Dedifferentiated amniotic fluid mesenchymal stem cell (primary cell): ENCODE data around the gene FBRSL1.

Experiments
- DNase-seq: peaks from one replicate; pipeline ENCODE4 v3.0.0-alpha.2; 2016; ENCODE audit errors: extremely low spot score

The FBRSL1 gene

DNA sequence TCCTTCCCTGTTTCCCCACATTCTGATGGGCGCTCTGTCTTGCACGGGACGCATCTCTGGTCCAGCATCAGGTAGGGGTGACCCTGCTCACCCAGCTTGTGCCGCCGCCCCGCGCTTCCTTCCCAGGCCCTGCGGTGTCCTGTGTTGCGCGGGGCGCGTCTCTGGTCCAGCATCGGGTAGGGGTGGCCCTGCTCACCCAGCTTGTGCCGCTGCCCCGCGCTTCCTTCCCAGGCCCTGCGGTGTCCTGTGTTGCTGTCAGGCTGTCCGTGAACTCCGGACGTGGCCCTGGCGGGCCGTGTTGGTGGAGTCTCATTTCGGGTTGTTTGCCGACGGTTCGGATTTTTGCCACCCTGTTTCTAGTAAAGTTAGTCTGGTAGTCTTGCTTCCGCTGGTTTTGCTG is 6.8 kb downstream of the FBRSL1 start:
- no peak for DNase-seq

DNA sequence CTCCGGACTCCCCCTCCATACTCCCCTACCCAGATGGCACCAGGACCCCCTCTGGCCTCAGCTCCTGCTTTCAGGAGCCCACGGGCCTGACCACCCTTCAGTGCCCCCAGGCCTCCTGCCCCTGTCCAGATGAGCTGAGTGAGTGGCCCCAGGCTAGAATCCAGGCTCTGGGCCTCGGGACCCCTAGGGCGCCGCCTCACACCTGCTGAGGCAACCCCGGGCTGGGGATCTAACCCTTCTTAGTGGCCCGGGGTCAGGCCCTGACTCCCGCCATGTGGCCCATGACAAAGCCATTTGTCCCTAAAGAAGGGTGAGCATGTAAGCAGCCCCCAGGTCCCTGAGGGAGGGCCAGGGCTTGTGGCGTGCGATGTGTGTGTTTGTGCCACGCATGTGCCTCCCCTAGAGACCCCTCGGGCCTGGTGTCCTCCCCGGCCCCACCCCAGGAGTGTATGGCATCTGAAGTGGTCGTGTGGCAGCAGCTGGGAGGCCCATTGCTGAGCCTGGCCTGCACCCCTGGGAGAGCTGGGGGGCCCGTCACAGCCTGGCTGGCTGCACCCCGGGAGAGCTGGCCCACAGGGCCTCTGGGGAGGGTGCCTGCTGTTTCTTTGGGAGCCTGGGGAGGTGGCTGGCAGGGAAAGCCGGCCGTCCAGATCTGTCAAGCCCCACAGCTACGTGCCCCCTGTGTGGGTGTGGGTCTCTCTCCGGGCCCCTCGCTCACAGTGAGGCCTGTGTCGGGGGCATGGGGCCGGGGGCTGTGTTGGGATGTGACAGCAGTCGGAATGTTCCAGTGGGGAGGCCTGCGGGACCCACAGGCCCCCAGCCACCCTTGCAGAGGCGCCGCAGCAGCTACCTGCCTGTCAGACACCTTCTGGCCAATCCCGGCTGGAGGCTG is 7.8 kb downstream of the FBRSL1 start:
- DNase-seq, result no peak

DNA sequence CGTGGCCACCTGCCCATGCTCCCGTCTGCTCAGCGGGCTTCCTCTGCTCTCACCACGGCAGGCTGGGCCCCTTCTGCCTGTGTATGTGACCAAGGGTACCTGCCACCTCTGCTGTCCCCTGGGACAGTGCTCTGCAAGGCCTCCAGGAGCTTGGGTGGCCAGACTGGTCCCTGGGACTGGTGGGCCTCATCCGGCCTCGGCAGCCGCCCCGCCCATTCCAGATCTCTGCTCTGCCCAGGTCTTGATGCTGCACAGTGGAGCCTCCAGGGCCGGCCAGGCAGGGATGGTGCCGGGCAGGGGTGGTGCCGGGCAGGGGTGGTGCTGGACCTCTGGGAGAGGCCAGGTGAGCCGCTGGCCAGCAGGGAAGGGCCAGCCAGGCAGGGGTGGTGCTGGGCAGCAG is 9.0 kb downstream of the FBRSL1 start:
- no peak for DNase-seq

DNA sequence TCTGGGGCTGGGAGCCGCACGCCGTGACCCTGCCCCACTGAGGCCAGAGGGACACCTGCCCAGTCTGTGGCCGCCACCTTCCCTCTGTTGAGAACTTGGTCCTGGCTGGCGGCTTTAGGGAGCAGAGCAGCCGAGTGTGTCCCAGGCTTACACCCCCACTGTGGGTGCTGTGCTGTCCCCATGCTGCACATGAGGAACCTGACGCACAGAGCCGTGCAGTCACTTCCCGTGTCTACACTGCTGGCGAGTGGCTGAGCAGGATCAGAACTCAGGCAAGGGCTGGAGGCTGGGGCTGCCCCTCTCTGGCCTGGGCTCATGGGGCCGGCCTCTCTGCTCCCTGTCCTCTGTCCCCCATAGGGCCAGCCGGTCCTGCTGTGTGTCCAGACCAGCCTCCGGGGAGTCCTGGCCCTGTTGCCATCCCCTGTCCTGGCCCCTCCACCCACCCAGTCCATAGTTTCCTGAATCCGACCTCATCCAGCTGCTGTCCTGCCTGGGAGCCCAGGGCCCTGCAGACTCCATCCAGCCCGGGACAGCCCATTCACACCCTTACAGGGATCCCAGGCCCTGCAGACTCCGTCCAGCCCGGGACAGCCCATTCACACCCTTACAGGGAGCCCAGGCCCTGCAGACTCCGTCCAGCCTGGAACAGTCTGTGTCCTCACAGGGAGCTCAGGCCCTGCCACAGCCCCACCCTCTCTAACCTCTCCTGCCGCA is 10.3 kb downstream of the FBRSL1 start:
- DNase-seq, result no peak

DNA sequence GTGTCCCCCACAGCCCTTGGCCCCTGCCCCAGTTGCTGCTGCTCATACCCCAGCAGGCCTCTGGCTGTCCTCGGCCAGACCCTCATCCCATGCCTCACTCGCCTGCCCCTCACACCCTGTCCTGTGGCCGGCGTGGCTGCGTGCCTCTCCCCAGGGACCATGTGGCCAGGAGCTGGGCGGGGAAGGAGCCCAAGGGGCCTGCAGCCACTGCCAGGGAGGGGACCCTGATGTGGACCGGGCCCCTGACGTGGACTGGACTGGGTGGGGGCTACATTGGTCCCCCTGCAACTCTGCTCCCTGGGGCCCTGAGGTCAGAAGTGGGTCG is 10.9 kb downstream of the FBRSL1 start:
- DNase-seq, result no peak

DNA sequence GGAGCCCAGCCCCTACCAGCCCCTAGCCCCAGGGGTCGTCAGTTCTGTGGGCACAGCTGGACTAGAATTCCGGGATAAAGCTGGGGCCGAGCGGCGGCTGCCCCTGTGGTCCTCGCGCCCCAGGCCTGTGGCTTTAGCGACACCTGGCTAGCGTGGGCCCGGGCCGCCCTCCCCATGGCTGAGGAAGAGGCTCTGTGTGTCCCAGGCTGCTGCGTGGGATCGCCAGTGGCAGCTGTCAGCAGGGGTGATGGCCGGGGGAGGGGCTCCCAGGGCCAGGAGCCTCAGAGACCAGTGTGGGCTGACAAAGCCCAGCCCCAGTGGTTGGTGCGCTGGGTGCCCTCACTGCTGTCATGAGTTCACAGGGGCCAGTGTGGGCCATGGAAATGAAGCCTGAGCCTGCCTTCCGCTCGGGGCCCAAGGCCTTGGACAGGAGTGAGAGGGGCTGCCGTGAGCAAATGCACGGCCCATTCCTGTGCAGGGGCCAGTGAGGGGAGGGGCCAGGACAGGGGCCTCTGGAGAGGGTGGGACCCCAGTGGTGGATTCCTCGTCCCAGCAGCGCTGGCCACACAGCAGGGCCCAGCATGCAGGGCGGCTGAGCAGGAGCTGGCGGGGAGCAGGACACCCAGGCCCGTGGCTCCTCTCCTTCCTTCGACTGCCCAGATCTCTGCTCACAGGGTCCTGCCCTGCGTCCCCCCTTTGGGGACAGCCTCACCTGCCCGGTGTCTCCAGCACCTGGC is 11.4 kb downstream of the FBRSL1 start:
- no peak for DNase-seq

DNA sequence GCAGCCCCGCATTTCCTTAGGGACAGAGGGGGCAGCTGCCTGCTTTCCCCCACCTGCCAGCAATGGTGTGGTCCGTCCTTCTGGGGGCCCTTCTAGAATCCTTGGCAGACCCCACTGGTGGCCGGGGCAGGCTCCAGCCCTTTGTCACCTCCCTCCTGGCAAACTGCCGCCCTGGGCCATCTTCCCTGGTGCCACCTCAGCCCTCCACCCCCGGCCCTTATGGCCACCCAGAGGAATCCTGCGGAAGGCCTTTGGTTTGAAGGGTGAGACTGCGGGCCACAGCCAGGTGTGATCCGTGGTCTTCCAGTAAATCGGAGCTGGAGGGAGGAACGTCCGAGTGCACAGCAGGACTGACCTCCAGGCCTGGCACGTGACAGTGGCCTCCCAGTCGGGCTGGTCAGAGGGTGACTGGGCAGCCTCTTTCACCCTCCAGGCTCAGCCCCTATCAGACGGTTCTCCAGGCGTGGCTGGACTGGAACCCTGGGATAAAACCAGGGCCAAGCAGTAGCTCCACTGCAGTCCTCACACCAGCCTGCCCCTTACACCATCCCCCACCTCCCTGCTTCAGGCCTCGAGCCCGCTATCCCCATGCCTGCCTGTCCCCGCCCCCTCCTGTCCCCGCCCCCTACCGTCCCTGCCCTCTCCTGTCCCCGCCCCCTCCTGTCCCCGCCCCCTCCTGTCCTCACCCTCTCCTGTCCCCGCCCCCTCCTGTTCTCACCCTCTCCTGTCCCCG is 12.4 kb downstream of the FBRSL1 start:
- no peak for DNase-seq

DNA sequence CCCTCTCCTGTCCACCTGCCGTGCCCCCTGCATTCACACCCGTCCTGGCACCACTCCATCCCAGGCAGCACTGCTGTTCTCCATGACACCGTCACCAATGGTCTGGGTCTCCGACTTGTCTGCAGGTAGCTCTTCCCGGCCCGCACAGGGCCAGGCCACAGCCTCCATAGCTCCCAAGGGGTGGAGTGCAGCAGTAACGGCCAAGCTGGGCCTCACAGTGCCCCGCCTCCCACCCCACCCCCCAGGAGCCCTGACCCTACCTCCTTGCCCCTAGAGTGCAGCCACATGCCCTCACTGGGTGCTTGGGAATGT is 12.9 kb downstream of the FBRSL1 start:
- DNase-seq, result no peak

DNA sequence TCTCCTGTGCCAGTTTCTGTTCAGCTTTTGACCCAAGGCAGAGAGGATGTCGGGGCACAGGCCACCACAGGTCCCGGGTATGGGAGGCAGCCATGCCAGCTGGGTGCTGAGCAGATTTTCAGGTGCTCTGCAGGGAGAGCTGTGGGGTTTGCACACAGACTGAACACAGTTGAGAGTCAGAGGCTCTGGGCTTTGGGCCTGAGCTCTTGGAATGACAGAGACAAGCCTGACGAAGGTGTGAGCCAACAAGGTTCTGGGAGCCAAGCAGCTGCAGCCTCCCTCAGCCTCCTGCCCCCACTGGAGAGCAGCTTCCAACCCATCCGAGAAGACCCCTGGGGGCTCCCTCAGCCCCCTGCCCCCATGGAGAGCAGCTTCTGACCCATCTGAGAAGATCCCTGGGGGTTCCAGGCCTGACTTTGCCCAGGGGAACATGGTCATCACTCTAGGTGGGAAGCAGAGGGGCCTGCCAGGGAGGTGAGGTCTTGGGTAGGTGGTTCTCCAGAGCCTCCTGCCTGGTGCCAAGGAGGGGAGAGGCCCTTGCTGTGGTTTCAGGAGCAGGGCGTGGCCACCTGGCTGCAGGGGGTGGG is 13.8 kb downstream of the FBRSL1 start:
- no peak for DNase-seq

DNA sequence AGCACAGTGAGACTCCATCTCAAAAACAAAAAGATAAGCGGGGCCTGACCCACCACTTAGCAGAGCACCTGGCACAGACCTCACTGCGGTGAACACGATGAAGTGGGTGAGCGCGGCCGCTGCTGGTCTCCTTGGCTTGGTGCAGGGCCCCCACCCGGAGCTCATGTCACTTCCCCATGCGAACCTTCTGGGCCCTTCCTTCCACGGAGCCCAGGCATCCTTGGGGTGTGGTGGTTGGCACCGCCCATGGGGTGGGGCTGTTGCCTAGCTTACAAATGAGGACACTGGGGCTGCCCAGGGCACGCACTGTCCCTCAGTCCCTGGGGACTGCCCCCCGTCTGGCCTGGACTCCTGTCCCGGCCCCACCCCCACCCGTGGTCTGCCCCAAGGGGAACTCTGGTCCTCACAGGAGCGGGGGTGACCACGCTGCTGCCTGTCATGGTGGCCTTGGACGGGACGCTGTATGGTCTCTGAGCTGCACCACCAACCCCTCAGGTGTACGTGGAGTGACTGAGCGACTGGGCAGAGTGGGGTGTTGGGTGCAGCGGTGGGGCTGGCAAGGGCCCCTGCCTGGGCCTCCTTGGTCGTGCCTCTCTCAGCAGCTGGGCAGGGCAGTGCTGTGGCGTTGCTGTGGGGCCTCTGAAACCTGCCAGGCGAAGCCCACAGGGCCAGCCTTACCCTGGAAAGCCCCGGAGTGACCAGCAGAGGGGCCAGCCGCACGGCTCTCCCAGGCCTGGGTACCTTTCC is 15.3 kb downstream of the FBRSL1 start:
- no peak for DNase-seq

DNA sequence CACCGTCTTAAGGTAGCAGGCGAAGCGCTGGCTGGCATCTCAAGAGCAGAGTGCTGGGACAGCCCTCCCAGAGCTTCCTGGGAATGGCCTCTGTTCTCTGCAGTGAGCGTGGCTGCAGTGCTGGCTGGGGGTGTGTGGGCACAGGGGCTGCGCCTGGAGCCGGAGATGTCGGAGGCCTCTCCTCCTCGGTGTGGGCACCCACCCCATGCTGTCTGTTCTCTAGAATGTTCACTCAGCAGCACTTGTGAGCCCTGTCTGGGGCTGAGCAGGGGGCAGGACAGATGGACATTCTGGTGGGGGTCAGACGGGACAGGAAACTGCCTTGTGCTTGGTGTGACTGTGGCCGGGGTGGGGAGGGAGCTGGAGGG is 15.9 kb downstream of the FBRSL1 start:
- DNase-seq, result no peak

DNA sequence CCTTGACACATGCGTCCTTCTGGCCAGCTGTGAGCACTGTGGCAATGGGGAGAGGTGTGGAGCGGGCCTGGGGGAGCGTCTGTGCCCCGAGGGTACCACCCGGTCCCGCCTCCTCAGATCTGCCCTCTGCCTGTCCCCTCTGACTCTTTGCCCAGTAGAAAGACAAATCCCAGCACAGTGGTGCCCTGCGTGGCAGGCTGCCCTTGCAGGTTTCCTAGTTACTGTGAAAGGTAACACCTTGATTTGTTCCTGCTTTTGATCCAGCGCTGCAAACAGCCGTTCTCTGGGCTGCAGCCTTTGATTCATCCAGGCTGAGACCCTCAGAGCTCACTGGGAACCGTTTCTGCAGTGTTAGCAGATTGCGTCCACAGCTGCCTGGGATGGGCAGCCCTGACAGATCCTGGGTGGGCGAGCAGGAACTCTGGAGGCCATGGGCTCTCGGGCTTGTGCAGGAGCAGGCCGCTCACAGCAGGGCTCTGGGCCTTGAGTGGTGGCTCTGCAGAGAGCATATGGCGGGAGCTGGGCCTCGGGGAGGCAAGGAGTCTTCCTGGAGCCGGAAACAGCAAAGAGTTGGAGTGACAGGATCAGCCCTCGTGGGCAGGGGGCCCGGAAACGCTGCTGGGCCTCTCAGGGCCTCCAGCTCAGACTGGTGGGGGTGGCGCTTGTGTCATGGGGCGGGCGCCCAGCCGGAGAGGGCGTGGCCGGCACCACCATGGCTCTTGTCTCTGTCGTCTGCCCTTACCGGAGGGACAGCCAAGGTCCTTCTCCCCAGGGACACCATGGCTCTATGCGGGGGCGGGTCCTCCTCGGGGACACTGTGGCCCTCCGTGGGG is 16.6 kb downstream of the FBRSL1 start:
- DNase-seq, result no peak

DNA sequence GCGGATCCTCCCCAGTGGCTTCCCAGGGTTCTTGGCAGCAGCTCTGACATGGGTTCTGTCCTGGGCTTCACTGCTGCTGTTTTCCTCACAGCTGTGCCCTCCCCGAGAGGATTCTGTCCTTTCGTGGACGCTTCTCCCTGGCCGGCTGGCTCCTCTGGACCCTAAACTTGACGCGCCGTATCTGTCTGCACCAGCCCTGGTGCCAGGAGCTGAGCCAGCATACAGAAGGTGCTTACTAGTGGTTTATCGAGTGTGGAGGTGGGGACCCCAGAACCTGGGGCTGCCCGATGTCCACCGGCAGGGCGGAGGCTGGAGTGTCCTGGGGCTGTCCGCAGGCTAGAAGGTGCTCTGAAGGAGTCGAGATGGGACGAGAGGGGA is 17.2 kb downstream of the FBRSL1 start:
- DNase-seq, result no peak

DNA sequence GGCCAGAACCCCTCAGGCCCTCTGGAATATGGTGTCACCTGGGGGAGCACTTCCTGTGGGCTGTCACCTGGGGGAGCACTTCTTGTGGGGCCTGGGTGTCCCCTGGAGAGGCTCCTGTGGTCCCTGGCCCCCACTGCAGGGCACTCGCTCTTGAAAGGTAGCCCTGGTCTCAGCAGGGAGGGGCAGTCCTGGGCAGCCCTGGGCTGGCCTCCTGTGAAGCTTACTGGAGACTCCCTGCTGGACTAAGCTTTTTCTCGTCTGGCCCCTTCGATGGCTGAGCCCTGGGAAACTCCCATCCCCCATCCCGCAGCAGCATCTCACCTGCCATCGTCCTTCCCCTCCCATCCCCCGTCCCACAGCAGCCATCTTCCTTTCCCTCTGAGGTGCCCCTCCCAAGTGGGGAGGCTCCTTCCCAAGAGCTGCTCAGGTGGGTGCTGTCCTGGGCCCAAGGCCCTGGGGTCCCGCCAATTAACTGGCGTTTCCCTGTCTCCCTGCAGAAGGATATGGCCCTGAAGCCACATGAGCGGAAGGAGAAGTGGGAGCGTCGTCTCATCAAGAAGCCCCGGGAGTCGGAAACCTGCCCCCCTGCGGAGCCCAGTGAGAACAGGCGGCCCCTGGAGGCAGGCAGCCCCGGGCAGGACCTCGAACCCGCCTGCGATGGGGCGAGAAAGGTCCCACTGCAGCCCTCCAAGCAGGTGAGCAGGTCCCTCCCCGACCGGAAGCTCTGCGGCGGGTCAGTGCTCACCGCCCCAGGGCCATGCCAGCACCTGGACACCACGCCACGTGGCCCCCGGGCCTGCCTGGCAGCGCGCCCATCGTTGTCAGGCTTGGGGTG is 17.9 kb downstream of the FBRSL1 start:
- DNase-seq, result no peak

DNA sequence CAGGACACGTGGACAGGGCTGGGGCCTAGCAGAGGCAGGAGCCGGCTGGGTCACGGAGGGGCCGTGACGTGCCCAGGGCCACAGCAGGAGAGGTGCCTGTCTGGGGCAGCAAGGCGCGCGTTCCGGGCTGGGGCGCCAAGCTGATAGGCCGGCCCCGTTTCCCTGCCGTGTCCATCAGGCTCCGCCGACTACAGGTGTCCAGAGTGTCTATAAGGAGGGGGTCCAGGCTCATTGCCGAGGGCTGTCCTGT is 18.5 kb downstream of the FBRSL1 start:
- DNase-seq, result no peak

DNA sequence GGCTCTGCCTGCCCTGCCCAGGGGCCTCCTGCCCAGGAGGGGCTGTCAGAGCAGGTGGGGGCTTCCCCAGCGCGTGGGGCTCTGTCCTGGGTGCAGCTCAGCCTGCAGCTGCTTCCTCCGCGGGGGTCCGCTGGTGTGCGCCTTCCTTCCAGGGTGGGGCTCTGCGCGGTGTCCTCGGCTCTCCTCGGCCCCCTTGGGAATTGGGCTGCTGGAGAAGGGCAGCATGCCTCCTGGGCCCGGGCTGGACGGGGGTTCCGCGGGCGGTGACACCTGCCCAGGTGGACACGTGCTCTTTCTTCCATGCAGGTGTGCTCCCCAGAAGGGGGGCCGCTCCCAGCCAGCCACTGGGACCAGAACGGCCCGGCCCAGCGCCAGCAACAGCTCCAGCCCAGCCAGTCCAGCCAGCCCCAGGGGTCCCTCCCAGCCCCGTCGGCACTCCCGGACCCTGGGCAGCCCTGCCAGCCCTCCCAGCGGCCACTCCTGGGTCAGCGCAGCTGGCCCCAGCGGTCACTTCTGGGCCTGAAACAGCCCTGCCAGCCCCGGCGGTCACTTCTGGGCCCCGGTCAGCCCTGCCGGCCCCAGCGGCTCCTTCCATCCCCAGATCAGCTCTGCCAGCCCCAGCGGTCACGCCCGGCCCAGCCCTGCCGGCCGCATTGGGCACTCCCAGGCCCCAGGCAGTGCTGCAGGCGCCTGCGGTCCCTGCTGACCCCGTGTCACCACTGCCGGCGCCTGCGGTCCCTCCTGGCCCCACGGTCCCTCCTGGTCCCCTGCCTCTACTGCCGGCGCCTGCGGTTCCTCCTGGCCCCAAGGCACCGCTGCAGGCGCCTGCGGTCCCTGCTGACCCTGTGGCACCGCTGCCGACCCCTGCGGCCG is 19.1 kb downstream of the FBRSL1 start:
- DNase-seq, result no peak

DNA sequence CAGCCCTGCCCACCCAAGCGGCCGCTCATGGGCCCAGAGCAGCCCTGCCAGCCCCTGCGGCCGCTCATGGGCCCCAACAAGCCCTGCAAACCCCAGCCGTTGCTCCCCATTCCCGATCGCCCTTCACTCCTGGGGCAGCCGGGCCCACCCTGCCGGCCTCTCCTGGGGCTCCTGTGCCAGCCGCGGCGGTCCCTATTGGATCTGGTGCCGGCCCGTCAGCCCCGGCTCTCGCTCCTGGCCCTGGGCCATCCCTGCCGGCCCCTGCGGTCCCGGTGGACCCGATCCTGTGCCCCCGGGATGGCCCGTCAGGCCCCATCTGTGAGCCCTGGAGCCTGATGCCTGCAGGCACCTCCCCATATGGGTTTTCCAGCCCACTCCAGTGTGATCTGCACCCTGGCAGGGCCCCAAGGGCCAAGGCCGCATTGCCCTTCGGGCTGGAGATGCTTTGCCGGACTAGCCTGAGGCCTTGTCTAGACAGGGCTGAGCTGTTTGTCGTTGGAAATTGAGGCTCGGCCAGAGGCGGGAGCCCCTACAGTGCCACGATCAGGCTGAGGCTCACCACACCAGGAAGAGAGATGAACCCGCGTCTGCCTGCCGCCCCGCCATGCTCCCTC is 20.3 kb downstream of the FBRSL1 start:
- DNase-seq, result no peak

DNA sequence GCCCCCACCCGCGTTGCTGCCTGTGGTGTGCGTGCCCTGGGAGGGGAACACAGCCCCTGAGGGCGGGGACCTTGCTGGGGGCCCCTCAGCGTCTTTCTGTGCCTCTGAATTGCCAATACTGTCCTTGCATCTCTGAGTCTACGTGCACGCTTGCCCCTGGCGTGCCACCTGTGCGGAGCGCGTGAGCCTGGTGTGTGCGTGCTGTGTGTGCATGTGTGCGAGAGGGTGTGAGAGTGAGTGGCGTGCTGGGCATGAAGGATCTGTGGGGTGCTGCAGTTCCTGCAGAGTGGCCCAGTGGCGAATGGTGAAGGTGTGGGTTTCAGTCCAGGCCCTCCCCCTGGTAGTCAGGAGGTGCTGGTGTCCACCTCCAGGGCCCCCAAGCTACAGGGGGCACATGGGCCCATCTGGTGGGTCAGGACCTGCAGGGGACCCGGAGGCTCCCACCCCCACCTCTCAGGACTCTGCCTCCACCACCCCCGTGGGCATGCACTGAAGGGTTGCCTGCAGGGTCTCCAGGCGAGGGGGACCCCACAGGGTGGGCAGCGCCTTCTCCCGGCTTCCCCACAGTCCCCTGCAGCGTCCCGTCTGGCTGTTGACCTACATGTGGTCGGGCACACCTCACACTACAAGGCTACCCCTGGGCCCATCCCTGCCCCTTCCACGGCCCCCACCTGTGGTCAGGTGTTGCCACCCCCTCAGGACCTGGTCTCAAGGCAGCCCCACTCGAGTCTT is 21.0 kb downstream of the FBRSL1 start:
- DNase-seq, result no peak
